Erythroblast (primary cell): ENCODE results near the gene EPHA7.

Experiments used
- GATA1 ChIP-seq: IDR thresholded peaks from 2 replicates; pipeline ENCODE4 v1.6.1; 2011; ENCODE audit warnings: low read depth, mild to moderate bottlenecking, control low read depth, low read length, moderate library complexity
- POLR2A ChIP-seq: IDR thresholded peaks from 2 replicates; pipeline ENCODE4 v1.6.1; 2011; ENCODE audit warnings: mild to moderate bottlenecking, low read length

DNA sequence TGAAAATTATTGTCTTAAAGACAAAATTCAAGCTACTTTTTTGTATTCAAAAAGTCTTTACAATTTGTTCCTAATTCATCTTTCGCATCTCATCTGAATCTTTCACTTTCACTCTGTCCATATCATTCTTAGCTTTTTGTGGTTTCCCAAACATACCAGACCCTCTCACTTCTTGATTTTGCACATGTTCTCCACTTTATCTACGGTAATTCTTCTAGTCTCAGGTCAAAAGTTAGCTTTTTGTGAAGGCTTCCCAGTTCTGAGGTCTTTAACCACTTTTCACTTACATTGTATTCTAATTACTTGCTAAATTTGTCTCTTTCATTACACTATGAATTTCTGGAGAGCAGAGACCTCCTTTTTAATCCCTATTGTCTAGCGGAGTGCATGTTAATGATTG, 34.6 kb upstream of the EPHA7 start:
- no peak for TF ChIP-seq POLR2A
- no peak for TF ChIP-seq GATA1
